GM21447 (cell line): Measurements from ENCODE around the gene BPGM.
"Not testable (repeated sequence)": the region's sequence is repeated elsewhere in the genome, so short reads cannot be mapped to it uniquely, and the experiment has no call there.

Source experiments
- ATAC-seq: cut with Tn5 transposase; IDR thresholded peaks from one replicate; pipeline ENCODE4 v1.9.1; 2021; ENCODE audit not compliant: unreplicated experiment

BPGM gene

DNA sequence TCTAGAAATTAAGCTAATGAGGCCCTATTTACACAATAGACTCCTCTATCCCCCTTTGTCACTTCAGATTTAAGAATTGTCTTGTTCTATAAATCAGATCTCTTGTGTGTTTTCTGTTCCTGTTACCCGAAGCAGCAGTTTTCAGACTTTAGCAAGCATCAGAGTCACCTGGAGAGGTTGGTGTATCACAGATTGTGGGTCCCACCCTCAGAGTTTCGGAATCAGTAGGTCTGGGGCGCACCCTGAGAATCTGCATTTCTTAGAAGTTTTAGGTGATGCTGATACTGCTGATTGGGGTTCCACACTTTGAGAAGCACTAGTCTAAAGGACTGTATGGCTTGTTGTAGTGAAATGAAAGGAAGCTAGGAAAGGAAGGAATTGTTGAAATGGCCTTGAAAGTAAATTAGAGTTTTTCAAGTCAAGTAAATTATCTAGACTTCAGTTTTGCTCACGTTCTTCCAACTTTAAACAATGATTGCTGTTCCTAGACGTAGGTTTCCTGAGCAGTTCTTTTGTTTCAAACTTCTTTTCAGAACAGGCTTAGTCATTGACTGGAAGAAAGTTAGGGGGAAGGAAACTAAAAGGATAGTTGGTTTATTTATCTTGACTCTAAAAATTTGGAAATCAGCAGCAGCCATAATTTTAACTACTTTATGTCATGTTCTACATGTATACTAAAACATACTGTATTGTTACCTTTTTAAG lies 15.7 kb downstream of the BPGM start:
- no peak for ATAC-seq

DNA sequence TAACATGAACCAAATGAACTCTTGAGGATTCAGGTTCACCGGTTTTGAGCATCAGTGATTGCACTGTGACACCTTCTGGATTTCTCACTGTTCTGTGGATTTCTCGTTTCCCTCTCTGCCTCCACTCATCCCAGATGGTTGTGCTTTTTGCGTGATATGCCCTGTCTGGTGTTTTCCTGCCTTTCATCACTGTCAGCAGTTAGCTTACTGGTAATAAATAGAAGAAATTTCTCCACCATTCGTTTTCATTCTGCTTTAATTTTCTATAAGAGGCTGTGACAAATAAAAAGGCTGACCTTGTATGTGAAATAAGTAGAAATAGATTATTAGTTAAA lies 16.2 kb downstream of the BPGM start:
- no peak for ATAC-seq

DNA sequence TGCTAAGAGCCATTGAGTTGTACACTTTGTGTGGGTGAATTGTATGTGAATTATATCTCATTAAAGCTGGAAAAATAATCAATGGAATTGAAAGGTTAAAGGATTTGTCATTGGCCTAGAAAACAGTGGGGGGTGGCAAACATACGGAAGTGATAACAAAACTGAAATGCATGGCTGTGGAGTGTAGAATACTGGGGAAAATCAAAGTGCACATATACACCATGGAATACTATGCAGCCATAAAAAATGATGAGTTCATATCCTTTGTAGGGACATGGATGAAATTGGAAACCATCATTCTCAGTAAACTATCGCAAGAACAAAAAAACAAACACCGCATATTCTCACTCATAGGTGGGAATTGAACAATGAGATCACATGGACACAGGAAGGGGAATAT lies 18.4 kb downstream of the BPGM start:
- not testable (repeated sequence) for ATAC-seq

DNA sequence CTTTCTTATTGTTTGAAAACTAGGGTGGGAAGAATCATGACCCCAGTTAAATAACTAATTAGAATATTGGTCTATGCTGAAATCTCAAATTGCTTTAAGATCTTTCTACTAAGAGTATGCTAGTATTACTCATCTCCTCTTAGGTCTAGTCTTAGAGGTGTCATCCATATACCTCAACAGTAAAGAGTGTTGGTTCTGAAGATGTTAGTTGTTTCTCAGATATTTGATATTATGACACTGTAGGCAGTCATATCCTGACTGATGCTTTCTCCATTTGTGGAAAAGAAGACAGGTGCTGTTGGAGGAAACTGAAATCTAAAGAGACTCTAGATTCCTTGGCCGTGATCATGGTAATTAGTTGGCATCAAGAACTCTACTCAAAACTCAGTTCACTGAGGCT lies 21.2 kb downstream of the BPGM start:
- ATAC-seq, result no peak

DNA sequence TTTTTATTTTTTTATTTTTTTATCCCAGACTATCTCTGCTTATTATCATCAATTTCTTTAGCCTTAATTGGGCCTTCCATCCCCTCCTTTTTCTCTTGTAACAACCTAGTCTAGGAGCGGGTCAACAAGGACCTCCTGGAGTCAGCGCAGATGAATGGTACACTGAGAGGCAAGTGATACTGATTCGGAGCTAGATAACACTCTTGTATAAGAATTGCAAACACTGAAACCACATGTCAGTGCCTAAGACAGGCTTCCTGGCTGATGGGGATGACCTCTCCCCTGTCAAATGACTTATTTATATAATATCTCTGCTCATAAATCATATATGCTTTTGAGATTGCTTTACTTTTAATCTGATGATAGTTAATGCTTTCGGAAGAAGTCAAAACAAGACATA lies 22.7 kb downstream of the BPGM start:
- ATAC-seq, result no peak

DNA sequence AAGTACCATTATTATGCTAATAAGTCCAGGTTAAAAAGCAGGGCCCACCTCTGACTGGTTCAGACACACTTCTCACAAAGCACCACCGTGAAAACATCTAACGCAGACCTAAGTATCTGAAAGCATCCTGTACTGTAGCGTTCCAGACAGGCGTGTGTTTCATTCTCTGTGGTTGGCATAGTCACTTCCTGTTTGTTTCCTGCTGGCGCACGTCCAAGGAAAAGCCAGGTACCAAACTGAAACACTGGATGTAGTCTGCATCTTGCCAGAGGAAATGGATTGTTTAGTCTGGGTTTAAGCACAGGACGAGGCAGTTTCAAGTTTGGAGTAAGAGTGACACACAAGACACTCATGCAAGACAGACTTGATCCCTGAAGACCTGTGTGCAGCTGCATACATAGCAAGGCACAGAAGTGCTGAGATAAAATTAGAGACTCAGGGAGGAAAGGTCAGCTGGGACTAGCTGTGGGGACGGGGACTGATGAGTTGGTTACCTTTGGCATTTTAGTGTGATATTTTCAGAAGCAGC lies 23.3 kb downstream of the BPGM start:
- ATAC-seq, result peak; percentile 78

DNA sequence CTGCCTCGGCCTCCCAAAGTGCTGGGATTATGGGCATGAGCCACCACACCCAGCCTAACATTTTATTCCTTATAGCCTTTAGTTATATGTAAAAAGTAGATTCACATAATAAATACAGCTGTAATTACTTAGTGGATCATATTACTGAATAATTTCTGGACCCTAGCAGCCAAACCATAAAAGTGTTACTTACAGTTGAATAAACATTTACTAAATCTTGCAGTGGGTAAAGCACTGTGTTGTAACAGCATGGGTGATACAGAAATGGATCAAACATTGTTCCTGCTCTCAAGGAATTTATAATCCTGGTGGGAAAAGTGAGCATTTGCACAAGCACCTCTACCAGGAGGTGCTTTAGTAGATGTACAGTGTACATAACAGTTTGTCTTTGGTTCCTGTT lies 25.0 kb downstream of the BPGM start:
- ATAC-seq, result no peak

DNA sequence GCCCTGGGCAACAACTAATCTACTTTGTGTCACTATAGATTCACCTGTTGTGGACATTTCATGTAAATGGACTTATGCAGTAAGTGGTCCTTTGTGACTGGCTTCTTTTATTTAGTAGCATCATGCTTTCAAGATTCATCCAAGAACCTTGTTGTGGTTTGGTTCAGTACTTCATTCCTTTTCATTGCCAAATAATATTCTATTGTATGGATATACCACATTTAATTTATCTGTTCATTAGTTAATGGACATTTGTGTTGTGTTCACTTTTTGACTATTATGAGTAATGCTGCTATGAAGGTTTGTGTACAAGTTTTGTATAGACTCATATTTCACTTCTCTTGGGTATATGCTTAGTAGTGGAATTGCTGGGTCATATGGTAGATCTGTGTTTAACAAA lies 27.8 kb downstream of the BPGM start:
- ATAC-seq, result no peak

DNA sequence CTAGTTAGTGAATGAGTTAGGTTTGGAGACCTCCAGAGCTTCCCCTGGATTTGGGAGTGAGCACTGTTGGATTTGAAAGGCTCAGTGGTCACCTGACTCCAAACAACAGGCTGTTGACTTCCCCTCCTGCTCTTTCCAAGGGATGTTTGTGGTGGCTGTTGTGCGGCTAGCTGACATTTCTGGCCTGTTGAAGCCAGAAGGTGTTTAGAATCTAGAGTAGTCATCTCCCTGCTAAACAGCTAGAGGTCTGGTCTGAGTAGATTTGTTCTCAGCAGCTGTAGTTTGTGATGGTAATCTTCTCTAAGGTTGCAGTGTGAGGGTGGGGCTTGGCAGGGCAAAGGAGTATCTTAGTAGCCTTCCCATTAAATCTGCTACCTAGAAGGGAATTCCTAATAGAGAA lies 30.1 kb downstream of the BPGM start:
- ATAC-seq, result no peak

DNA sequence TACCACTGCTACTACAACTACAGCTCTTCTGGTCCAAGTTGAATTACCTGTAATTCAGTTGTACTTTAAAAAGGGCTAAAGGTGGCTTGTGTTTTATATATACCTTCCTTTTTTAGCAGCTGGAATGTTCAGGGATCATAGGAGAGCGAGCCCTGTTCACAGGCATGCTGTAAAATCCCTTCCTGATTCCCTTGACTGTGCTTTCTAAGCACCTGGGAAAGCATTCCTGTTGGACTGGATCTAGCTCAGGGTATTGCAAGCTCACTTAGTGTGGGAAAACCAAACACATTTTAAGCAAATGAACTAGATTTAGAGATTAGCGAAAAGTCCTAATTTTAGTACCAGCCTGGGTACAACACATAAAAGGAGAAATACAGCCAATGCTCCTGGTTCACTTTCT lies 31.5 kb downstream of the BPGM start:
- no peak for ATAC-seq

DNA sequence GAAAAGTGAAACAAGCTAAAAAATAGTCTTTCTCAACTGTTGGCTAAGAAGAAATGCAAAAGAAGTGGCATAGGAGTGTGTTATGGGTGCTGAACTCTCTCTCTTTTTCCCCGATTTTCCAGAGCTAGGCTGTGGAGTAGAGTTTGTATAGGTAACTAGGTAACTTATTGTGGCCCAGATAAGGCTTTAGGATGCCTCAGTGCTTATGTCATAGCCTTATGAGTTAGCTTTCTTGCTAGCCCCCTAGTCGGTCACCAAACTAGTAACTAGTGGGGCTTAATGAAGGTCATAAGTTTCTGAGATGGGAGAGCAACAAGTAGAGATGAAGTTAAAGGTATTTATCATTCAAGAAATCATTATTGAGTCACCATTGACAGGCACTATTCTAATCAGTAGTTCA lies 32.4 kb downstream of the BPGM start:
- ATAC-seq, result no peak

DNA sequence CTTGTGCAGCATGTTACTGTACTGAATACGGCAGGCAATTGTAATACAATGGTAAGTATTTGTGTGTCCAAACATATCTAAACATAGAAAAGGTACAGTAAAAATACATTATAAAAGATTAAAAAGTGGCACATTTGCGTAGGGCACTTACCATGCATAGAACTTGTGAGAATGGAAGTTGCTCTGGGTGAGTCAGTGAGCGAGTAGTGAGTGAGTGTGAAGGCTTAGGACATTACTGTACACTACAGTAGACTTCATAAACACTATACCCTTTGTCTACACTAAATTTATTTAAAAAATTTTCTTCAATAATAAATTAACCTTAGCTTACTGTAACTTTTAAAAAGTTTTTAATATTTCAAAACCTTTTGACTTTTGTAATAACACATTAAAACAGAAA lies 37.5 kb downstream of the BPGM start:
- ATAC-seq, result no peak

DNA sequence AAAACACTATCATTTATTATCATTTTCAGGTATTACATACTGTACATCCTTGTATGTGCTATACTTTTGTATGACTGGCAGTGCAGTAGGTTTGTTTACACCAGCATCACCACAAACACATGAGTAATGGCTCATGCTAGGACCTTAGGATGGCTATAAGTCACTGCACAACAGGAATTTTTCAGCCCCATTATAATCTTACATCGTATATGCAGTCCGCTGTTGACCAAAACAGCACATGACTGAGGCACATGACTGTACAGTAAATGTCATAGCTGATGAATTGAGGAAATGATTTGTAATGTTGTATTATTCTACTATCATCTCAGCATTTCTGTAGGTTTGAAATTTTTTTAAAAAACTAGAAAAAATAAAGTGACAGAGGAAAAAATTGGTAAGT lies 38.6 kb downstream of the BPGM start:
- no peak for ATAC-seq

DNA sequence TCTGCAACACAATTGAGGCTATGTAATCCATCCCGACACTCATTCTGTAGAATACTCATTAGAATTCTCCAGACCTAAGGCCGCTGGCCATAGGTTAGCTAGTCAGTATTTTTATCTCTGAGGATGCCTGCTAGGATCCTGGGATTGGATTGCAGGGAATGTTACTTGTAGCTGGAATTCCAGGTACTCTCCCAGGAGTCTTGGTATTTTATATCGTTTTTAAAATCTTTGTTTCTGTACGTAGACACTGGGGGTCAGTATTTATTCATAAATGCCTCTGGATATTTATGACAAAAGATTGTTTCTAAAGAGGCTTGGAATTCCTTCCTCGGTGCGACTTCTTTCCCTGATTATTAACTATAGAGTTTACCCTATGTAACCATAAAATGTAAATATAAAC lies 40.1 kb downstream of the BPGM start:
- no peak for ATAC-seq

DNA sequence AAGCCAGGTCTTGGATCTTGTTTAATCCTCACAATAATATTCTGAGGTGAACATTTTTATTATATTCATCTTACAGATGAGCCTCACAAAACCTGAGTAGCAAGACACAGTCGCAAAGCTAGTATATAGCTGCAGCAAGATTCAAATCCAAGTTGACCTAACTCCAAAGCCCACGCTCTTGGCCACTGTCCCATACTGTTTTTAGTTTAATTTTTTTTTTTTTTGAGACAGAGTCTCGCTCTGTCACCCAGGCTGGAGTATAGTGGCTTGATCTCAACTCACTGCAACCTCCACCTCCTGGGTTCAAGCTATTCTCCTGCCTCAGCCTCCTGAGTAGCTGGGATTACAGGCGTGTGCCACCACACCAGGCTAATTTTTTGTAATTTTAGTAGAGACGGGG lies 42.9 kb downstream of the BPGM start:
- not testable (repeated sequence) for ATAC-seq

DNA sequence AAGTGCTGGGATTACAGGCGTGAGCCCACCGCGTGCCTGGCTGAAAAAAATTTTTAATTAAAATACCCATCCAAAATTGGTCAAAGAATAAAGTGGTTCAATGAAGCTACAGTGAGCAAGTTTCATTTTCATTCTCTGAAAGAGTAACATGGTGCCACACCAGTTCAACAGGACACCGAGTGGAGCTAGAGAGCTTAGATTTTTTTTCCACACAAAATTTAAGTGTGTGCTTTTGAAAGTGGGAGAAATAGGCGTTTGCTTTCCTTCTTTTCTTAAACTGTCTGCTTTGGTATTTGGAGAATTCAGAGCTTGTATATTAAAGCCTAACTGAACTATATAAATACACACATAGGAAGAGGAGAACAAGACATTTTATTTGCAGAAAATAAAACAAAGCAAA lies 43.4 kb downstream of the BPGM start:
- no peak for ATAC-seq

DNA sequence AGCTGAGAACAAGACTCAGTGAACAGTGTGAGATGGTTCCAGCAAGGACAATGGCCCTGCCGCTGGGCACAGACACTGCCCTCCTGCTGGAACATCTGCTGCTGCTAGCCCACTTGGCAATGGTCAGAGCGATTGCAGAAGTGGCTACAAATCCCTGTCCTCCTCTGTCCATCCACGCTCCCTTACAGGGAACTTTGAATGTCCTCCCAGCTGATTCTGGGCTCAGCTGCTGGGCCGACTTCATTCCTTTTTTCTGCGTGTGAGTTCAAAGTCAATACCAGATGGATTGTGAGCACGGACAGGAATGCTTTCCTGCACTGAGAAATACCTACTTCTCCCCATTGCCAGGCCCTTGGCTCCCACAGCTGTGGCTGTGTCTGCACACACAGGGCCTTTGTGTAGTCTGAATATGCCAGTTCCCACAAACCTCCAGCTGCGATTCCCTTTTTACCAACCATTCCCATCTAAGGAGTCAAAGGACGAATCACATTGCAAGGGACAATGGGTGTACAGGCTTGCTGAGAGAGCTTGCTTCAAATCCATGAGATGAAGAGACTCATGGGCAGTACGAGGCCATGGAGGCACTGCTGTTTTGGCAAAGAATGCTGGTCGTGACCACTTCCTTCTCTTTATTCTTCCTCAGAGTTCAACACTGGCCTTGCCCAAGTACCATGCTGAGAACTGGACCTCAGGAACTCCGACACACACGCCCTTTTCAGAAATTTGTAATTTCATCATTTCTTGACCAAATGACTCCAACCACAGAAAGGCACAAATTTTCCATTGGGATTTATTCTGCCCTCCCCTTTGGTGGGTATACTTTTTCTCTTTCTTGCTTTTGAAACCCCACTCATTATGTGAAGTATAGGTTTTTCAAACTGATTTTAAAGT lies 44.2 kb downstream of the BPGM start:
- no peak for ATAC-seq

DNA sequence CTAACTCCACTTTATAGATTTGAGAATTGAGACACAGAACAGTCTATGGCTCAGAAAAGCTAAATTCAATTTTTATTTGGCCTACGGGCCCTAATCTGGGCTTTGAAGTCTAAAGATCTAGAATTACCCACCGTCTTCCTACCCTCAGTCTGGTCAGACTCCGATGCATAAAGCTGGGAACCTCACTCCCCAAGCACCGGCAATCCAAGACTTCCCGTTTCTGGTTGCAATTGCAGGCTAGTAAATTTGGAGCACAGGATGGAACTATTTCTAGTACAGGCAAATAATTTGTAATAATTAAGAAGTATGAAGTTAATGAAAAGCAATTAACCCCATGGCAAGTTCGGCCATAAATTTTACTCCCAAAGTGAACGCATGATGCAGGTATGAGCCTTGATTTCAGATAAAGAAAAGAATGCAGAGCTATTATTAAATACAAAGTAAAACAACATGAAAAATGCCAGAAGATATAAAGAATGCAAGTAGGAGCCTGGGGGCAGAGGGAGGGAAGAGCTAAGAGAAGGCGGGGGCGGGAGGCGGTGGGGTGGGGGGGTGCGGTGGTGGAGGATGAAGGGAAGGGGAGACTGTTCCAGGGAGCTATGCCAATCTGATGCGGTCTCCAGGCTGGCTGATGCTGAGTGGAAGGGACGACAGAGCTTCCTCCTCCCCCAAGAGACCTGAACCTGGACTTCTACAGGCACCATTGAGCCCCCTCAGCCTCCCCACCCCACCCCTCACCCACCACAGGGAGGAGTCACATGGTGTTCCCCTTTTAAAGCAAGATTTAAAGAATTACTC lies 45.1 kb downstream of the BPGM start:
- no peak for ATAC-seq

DNA sequence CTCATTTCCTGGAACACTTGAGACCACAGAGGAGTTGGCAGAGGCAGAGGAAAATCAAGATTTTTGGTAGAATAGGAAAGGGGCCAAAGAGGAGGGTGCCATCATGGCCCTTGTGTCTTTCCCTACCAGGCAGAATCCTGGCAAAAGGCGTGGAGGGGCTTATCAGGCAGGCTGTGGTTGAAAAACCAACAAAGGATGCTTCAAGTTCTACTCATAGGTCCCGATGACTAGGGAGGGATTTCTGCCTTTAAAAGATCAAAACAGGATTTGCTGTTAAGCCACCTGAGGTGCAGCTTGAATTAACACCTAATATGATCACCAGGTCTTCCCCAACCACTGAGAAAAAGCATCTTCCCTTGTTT lies 45.7 kb downstream of the BPGM start:
- no peak for ATAC-seq

DNA sequence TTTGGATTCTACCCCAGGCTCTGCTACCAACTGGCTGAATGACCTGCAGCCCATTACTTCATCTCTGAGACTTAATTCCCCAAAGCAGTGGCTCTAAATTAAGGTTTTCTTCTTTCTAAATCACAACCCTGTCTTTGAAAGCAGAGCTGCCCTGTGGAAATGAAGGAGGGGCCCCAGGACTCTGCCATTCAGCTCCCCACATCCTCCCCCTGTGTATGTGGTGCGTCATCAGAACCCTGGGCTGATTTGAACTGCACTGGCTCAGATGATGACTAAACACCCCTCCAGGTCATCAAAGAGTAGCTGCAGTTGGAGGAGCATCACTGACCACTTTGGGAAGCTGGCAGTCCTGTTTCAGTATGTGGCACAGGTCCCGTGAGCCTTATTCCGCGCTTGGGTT lies 46.6 kb downstream of the BPGM start:
- no peak for ATAC-seq

DNA sequence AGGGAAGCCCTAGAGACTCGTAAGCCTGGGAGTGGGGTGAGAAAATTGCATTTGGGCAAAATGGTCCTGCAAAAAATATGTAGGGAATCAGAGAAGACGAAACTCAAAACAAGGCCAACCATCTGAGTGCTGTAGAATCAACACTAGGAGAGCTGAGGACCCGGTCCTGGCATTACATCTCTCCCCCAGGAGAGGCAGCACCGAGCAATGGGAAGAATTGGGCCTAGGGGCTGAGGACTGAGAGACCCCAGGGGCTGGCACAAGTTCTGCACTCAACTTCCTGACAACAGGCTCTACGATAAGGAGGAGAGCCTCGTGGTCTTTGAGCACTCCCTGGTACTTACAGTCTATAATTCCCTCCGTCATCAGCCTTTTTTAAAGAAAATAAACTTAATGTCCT lies 47.6 kb downstream of the BPGM start:
- ATAC-seq, result no peak

DNA sequence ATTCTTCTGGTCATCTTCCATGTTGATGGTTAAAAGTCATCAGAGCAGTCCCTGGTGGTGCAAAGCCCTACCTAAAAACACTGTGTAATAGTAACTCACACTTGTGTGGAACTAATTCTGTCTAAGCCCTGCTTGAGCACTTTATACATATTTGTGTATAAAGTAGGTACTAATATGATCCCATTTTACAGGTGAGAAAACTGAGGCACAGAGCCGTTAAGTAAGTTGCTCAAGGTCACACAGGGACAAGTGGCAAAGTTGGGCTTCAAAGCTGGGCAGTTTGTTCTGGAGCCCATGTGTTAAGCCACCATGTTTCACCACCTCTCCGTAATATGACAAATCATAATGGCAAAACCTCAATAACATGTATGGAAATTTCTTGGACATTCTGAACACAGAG lies 48.1 kb downstream of the BPGM start:
- no peak for ATAC-seq
